Type B pancreatic cell (in vitro differentiated cells): ENCODE data around the gene BRD4. TPM values are rescaled to one million over a fixed set of nuclear protein-coding genes. Genes with fewer than 3 reads are reported as not detected.

Experiments
- DNase-seq: peaks from one replicate; pipeline ENCODE4 v3.0.0; 2021; ENCODE audit warnings: mixed read lengths; ENCODE audit not compliant: unreplicated experiment; ENCODE audit errors: extremely low spot score
- H3K27ac Mint-ChIP-seq: 2 replicates; pipeline ENCODE4 v1.8.0; 2021; ENCODE audit warnings: mild to moderate bottlenecking, mixed read lengths
- H3K27me3 Mint-ChIP-seq: 2 replicates; pipeline ENCODE4 v1.8.0; 2021; ENCODE audit warnings: mixed read lengths
- H3K36me3 Mint-ChIP-seq: 2 replicates; pipeline ENCODE4 v1.8.0; 2021; ENCODE audit warnings: mixed read lengths
- H3K4me1 Mint-ChIP-seq: one replicate; pipeline ENCODE4 v1.8.0; 2021; ENCODE audit warnings: mixed read lengths; ENCODE audit not compliant: unreplicated experiment
- H3K4me3 Mint-ChIP-seq: 2 replicates; pipeline ENCODE4 v1.8.0; 2021; ENCODE audit warnings: mild to moderate bottlenecking, mixed read lengths
- H3K9me3 Mint-ChIP-seq: 2 replicates; pipeline ENCODE4 v1.8.0; 2021; ENCODE audit warnings: mixed read lengths
- CTCF ChIP-seq: fragments of 200-600 bp; sonication (generic); conservative IDR thresholded peaks from 2 replicates; pipeline ENCODE4 v1.5.0; 2021; ENCODE audit warnings: antibody characterized with exemption, mild to moderate bottlenecking
- total RNA-seq: library from RNA; stranded (reverse); gene quantifications from 2 replicates; pipeline ENCODE4 v1.2.1, GENCODE V29; 2021; ENCODE audit warnings: low replicate concordance

The BRD4 gene
- total RNA-seq, 1 donor from 2014 or later: 123 TPM

- peak overlapping the region; percentile 25 for H3K4me3 Mint-ChIP-seq
- H3K9me3 Mint-ChIP-seq: no peaks in the 10 kb centered on the region
- no peak for TF ChIP-seq CTCF
- peak overlapping the region; percentile 83 for H3K27ac Mint-ChIP-seq
- peaks cover 72% of the 10 kb centered on the region for H3K4me1 Mint-ChIP-seq
- H3K27me3 Mint-ChIP-seq: no peaks in the 10 kb centered on the region
- no peak for DNase-seq
- H3K36me3 Mint-ChIP-seq: no peaks in the 10 kb centered on the region
Measured at GRCh38 chr19:15280915-15281683, 51.2 kb downstream of the BRD4 start.

GRCh38 chr19:15280048-15280725 is 52.2 kb downstream of the BRD4 start:
- Mint-ChIP-seq H3K27me3 (no peaks in the 10 kb centered on the region), H3K27ac (peak overlapping the region; percentile 83), H3K36me3 (no peaks in the 10 kb centered on the region), H3K9me3 (no peaks in the 10 kb centered on the region), H3K4me1 (peaks cover 69% of the 10 kb centered on the region), H3K4me3 (peak overlapping the region; percentile 25)
- no peak for TF ChIP-seq CTCF
- no peak for DNase-seq

DNA sequence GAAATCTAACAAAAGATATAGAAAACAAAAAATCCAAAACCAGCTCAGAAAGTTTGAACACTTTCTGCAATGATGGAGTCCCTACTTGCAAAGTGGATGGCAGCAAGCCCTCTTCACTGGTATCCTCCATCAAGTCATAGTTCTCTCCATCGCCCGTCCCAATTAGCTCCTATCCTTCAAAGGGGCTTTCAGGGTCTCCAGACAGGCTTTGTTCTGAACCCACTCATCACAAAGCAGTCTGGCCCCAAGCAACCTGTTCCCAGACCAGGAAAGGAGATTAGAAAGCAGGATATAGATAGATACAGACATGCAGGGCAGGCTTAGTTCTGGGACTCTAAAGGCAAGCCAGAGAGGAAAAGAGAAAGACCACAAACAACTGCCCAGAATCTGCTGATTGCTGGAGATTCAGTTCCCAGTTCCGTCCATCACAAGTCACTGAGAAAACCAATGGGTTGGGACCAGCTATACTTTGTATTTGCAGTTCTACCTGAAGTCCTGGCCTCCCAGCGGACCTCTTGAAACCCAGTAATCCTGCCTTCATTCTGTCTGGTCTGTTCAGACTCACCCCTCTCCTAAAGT is 52.9 kb downstream of the BRD4 start:
- no peak for TF ChIP-seq CTCF
- Mint-ChIP-seq H3K27me3 (no peaks in the 10 kb centered on the region), H3K36me3 (no peaks in the 10 kb centered on the region), H3K9me3 (no peaks in the 10 kb centered on the region), H3K4me3 (no peak overlapping the region), H3K27ac (peak overlapping the region; percentile 42), H3K4me1 (peaks cover 61% of the 10 kb centered on the region)
- no peak for DNase-seq

DNA sequence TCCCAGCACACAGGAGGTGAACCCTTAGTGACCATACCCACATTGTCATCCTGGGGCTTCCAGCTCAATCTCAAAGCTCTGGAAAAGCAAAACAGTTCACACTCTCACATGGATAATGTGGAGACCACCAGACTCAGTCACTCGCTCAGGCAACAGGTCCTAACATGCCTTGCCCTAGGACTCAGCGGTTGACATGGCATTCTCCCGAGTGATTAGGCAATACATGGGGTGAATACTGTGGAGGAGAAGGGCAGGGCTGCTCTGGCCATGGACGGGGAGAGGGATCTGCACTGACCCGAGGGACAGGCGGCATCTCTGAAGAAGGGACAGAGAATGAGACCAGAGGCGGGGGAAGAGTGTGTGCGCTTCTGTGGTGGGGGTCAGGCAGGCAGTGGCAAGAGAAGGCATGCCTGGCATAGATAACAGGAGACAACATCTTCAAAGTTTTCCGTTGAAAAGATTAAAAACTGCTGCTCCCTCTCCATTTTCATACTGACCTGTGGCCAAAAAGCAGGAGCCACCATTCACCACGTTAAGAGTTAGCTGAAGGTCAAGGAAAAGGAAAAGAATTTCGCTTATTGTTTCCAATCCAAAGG is 55.6 kb downstream of the BRD4 start:
- H3K4me1 Mint-ChIP-seq: peaks cover 35% of the 10 kb centered on the region
- no peaks in the 10 kb centered on the region for H3K9me3 Mint-ChIP-seq
- TF ChIP-seq CTCF: no peak
- no peaks in the 10 kb centered on the region for H3K27me3 Mint-ChIP-seq
- peaks cover 5% of the 10 kb centered on the region for H3K36me3 Mint-ChIP-seq
- DNase-seq: no peak
- H3K4me3 Mint-ChIP-seq: no peak overlapping the region
- peak overlapping the region; percentile 61 for H3K27ac Mint-ChIP-seq

DNA sequence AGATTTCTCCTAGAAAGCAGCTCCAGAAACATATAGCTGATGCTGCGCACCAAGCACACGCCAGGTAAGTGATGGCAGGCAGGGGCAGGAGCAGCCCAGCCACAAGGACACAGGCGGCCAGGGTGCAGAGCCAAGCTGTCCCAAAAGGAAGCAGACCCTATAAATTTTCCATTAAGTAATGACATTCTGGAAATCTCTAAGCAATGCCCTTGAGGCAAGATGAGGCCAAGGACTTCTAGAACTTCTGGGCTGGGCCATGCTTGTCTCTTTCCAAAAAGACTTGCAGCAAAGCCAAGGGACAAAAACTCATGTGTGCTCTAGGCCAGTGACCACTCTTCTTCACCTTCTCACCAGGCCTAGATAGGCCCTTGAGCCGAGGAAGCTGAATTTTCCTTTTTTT is 57.9 kb downstream of the BRD4 start:
- no peak for DNase-seq
- no peaks in the 10 kb centered on the region for H3K27me3 Mint-ChIP-seq
- TF ChIP-seq CTCF: no peak
- no peak overlapping the region for H3K4me3 Mint-ChIP-seq
- peaks cover 16% of the 10 kb centered on the region for H3K4me1 Mint-ChIP-seq
- H3K27ac Mint-ChIP-seq: no peak overlapping the region
- peaks cover 10% of the 10 kb centered on the region for H3K36me3 Mint-ChIP-seq
- no peaks in the 10 kb centered on the region for H3K9me3 Mint-ChIP-seq
